Stimulated activated CD4-positive, alpha-beta T cell treated with anti-CD3 and anti-CD28 coated beads, Interleukin-2, amount 100 ng/mL, for 48 hours (primary cell): ENCODE results near the gene SH3D21.
A peak's percentile ranks its signal among the peaks of the same experiment; 100 is the strongest.

Experiments
- DNase-seq, 2 donors: peaks; one replicate each; pipeline ENCODE4 v3.0.0-alpha.2; 2020

Gene SH3D21

GRCh38 chr1:36303650-36304360 is 2.4 kb upstream of the SH3D21 start:
- no peak for DNase-seq

- no peak for DNase-seq
These were observed 1.6 kb upstream of the SH3D21 start for GRCh38 chr1:36304521-36304920.

GRCh38 chr1:36304970-36305914 is 926 bp upstream of the SH3D21 start:
- DNase-seq: no peak

GRCh38 chr1:36305915-36306209 is 306 bp upstream of the SH3D21 start:
- no peak for DNase-seq

GRCh38 chr1:36306902-36307456 is 811 bp downstream of the SH3D21 start:
- peak; percentile 87 to 91 for DNase-seq

- no peak for DNase-seq
These were observed 1.6 kb downstream of the SH3D21 start for GRCh38 chr1:36307601-36308330.

- DNase-seq: no peak
These were observed 3.2 kb downstream of the SH3D21 start for GRCh38 chr1:36309397-36309796.

GRCh38 chr1:36320291-36320761 is 14.2 kb downstream of the SH3D21 start:
- DNase-seq: no peak

- no peak for DNase-seq
These were observed 14.6 kb downstream of the SH3D21 start for GRCh38 chr1:36320767-36321118.

GRCh38 chr1:36321119-36321951 is 15.2 kb downstream of the SH3D21 start:
- DNase-seq: no peak

GRCh38 chr1:36322041-36322785 is 16.0 kb downstream of the SH3D21 start:
- no peak for DNase-seq

- DNase-seq: no peak
These were observed 16.8 kb downstream of the SH3D21 start for GRCh38 chr1:36322786-36323635.

- peak in 1 of 2 donors; percentile 33 for DNase-seq
These were observed 17.6 kb downstream of the SH3D21 start, which contains the start of gene EVA1B for GRCh38 chr1:36323636-36324352. Gene EVA1B (minus strand): TSS chr1:36323645. CDS start chr1:36323037, 608 bp downstream.

- DNase-seq: no peak
These were observed 18.2 kb downstream of the SH3D21 start for GRCh38 chr1:36324353-36324703.

- no peak for DNase-seq
These were observed 20.3 kb downstream of the SH3D21 start for GRCh38 chr1:36326499-36326898.

- DNase-seq: no peak
These were observed 21.4 kb downstream of the SH3D21 start for GRCh38 chr1:36327421-36328087.

GRCh38 chr1:36328088-36328480 is 21.9 kb downstream of the SH3D21 start:
- DNase-seq: no peak

- no peak for DNase-seq
These were observed 22.5 kb downstream of the SH3D21 start for GRCh38 chr1:36328713-36329112.

GRCh38 chr1:36329817-36330216 is 23.6 kb downstream of the SH3D21 start:
- DNase-seq: no peak
